ENCODE data around the gene CD200.

DNA sequence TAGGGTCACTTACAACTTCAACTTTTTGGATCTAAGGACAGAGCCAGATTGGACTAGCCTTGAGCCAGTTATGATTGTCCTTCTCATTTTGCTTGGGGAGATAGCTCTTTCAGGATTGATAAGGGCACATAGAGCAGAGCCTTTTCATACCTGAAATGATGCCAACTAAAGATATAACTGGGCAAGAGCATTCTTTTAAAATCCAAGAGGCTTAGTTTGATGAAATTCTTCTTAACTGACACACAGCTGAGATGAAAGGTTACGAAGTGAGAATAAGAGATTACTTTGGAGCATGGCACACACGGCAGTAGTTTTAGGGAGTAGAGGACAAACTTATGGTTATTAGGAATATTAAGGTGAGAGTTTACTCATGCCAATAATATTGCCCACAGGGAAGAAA, 12.7 kb downstream of the CD200 start:
- no peak for TF ChIP-seq EZH2 (IDR thresholded peaks at IDR 0.05; ENCODE audit: insufficient read depth, poor library complexity, severe bottlenecking)
- TF ChIP-seq EZH2phosphoT487 (IDR thresholded peaks at IDR 0.05; ENCODE audit: insufficient read depth, low read depth), result no peak

Measured in GM23248 (cell line).